Kidney (tissue), 14 donors: ENCODE results near the gene TMEM43. TPM values are rescaled to one million over a fixed set of nuclear protein-coding genes. Genes with fewer than 3 reads are reported as not detected.
"Not testable (repeated sequence)": the region's sequence is repeated elsewhere in the genome, so short reads cannot be mapped to it uniquely, and the experiment has no call there.

Source experiments
- DNase-seq, 5 donors: peaks; one replicate each; pipeline ENCODE4 v3.0.0-alpha.2; 2013 to 2020
- FAIRE-seq: peaks from 2 replicates; lab custom pipeline; 2012; peaks lifted over from hg19 to GRCh38; lab: Jason Lieb, UNC
- H3K27ac ChIP-seq, 2 donors: one replicate each; pipeline ENCODE4 v1.7.0; 2013; ENCODE audit warnings: low read depth in 2 of 2, low read length in 2 of 2, inconsistent platforms in 1 of 2
- H3K27me3 ChIP-seq: one replicate; pipeline ENCODE4 v1.7.1; 2013; ENCODE audit warnings: low read length, inconsistent platforms; ENCODE audit not compliant: control insufficient read depth, insufficient read depth
- H3K36me3 ChIP-seq, 3 donors: one replicate each; pipeline versions ENCODE4 v1.7.0 to v1.7.1; 2013; ENCODE audit warnings: low read length in 3 of 3, control low read depth in 1 of 3, inconsistent platforms in 1 of 3; ENCODE audit not compliant: insufficient read depth in 3 of 3, control insufficient read depth in 2 of 3
- H3K4me1 ChIP-seq, 3 donors: one replicate each; pipeline versions ENCODE4 v1.7.0 to v1.7.1; 2013; ENCODE audit warnings: low read length in 3 of 3, inconsistent platforms in 1 of 3, low read depth in 1 of 3; ENCODE audit not compliant: control insufficient read depth in 2 of 3, insufficient read depth in 2 of 3
- H3K4me3 ChIP-seq, 3 donors: one replicate each; pipeline versions ENCODE4 v1.7.0 to v1.8.1; 2013; ENCODE audit warnings: low read length in 3 of 3, control low read depth in 1 of 3, inconsistent platforms in 1 of 3
- H3K9ac ChIP-seq, 3 donors: one replicate each; pipeline versions ENCODE4 v1.7.0 to v1.7.1; 2013; ENCODE audit warnings: low read length in 3 of 3, control low read depth in 1 of 3, inconsistent platforms in 1 of 3
- H3K9me3 ChIP-seq, 3 donors: one replicate each; pipeline versions ENCODE4 v1.7.0 to v1.7.1; 2013; ENCODE audit warnings: low read length in 3 of 3, control low read depth in 1 of 3, inconsistent platforms in 1 of 3; ENCODE audit not compliant: control insufficient read depth in 2 of 3, insufficient read depth in 1 of 3
- CTCF ChIP-seq: IDR thresholded peaks from 3 replicates; pipeline ENCODE4 v1.5.1; 2012; ENCODE audit warnings: mild to moderate bottlenecking, moderate library complexity, borderline replicate concordance; ENCODE audit not compliant: insufficient read depth; ENCODE audit errors: extremely low read depth
- intact Hi-C: fragments of 100-400 bp; cut with DNase I; formaldehyde crosslinking; loops from one replicate; pipeline ENCODE4 v1.11.1; 2022
- polyA plus RNA-seq: library from polyadenylated mRNA; stranded (reverse); fragments of 350-450 nt; fragmentation: Illumina TruSeq; extraction: RNeasy Lipid Tissue Mini Kit (QIAGEN cat#74804); gene quantifications from one replicate; pipeline ENCODE4 v1.2.3, GENCODE V29; 2014; ENCODE audit warnings: low read depth, low replicate concordance; ENCODE audit not compliant: insufficient read depth
- total RNA-seq: library from RNA; stranded (reverse); fragmentation: NEBNext Ultra II Directional; extraction: Animal tissue kit (Norgen Biotek cat#: 25700); gene quantifications from one replicate; pipeline ENCODE4 v1.2.1, GENCODE V29; 2021
- donor health status: control.
- donor health status: control.
- donor health status: control.
- donor health status: control.
- donor health status: control.
- donor health status: DM: yes; HTN: yes; CAD: no.
- donor health status: Normal renal cell carcinoma (clear cell type).

The TMEM43 gene
- total and polyA plus RNA-seq, 2 donors from 2014 or later = 27.6 to 86.5 TPM

GRCh38 chr3:14096742-14097141 lies 28.1 kb upstream of the TMEM43 start:
- H3K4me1 ChIP-seq = no peaks in the 10 kb centered on the region
- no peaks in the 10 kb centered on the region for H3K36me3 ChIP-seq
- intact Hi-C loops = no loop called here
- FAIRE-seq = no peak
- DNase-seq = no peak
- no peaks in the 10 kb centered on the region for H3K9me3 ChIP-seq
- TF ChIP-seq CTCF = no peak
- H3K9ac ChIP-seq = no peak overlapping the region
- no peaks in the 10 kb centered on the region for H3K27me3 ChIP-seq
- no peak overlapping the region for H3K4me3 ChIP-seq
- H3K27ac ChIP-seq = no peak overlapping the region

- Histone ChIP-seq H3K27me3 (no peaks in the 10 kb centered on the region), H3K27ac (no peak overlapping the region), H3K9ac (no peak overlapping the region), H3K36me3 (no peaks in the 10 kb centered on the region), H3K4me3 (no peak overlapping the region), H3K4me1 (no peaks in the 10 kb centered on the region), H3K9me3 (no peaks in the 10 kb centered on the region)
- intact Hi-C loops = no loop called here
- FAIRE-seq = no peak
- TF ChIP-seq CTCF = no peak
- DNase-seq = no peak
These were observed 27.0 kb upstream of the TMEM43 start for GRCh38 chr3:14097616-14098391.

GRCh38 chr3:14109821-14110220 lies 15.0 kb upstream of the TMEM43 start:
- H3K9me3 ChIP-seq, H3K27me3 ChIP-seq, intact Hi-C loops, H3K4me3 ChIP-seq, DNase-seq, H3K9ac ChIP-seq, H3K27ac ChIP-seq, H3K4me1 ChIP-seq, FAIRE-seq: not testable (repeated sequence)
- peaks cover 0 to 15% (median 6%) of the 10 kb centered on the region in 3 donors for H3K36me3 ChIP-seq

DNA sequence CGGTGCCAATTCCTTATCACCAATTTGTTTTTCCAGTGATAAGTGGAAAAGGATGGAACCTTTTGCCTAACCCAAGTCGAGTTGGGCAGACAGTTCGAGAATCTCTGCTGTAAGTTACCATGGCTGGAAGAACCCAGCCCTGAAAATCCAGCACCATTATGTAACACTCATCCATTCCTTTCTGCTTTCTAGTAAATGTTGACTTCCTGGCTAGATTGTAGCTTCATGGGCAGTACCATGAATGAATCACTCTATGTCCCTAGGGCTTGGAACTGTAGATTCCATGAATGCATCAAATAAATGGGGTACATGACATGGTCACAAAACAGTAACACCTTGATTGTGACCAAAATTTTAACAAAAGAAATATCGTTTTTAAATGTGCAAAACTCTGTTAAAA lies 14.2 kb upstream of the TMEM43 start:
- no peak overlapping the region for H3K9ac ChIP-seq
- peaks cover 2 to 9% (median 2%) of the 10 kb centered on the region in 3 donors for H3K4me1 ChIP-seq
- FAIRE-seq (no peak), DNase-seq (no peak)
- H3K27me3 ChIP-seq = no peaks in the 10 kb centered on the region
- H3K4me3 ChIP-seq = no peak overlapping the region
- H3K27ac ChIP-seq = no peak overlapping the region
- TF ChIP-seq CTCF = no peak
- H3K9me3 ChIP-seq = no peaks in the 10 kb centered on the region
- intact Hi-C loops = no loop called here
- H3K36me3 ChIP-seq = peaks cover under 1 to 23% (median 11%) of the 10 kb centered on the region in 3 donors
